Measurements from ENCODE around the gene GNA12.

DNA sequence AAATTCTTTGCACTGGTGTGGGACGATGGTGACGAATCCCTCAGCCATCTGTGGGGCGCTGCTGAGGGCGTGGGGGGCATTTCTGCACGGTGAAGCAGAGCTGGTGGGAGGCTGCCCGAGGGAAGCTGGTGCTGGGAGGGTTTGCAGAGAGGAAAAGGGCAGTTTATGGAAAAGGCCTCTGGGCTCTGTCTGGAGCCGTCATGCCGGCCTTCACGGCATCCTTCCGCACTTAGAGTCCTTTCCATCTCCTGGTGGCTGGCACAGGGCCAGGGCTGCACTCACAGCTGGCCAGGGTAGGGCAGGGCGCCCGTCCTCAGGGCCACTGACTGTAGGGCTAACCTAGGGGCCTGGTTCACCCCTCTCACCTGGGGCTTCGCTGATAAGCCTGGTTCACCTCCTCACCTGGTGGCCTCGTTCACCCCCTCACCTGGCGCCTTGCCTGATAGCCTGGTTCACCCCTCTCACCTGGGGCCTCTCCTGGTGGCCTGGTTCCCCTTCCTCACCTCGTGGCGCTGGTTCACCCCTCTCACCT lies 156.7 kb downstream of the GNA12 start:
- TF ChIP-seq, protein P1, sequence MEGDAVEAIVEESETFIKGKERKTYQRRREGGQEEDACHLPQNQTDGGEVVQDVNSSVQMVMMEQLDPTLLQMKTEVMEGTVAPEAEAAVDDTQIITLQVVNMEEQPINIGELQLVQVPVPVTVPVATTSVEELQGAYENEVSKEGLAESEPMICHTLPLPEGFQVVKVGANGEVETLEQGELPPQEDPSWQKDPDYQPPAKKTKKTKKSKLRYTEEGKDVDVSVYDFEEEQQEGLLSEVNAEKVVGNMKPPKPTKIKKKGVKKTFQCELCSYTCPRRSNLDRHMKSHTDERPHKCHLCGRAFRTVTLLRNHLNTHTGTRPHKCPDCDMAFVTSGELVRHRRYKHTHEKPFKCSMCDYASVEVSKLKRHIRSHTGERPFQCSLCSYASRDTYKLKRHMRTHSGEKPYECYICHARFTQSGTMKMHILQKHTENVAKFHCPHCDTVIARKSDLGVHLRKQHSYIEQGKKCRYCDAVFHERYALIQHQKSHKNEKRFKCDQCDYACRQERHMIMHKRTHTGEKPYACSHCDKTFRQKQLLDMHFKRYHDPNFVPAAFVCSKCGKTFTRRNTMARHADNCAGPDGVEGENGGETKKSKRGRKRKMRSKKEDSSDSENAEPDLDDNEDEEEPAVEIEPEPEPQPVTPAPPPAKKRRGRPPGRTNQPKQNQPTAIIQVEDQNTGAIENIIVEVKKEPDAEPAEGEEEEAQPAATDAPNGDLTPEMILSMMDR (conservative IDR thresholded peaks at IDR 0.05): no peak
- TF ChIP-seq ZFX (IDR thresholded peaks at IDR 0.05): no peak
